GM19468 (cell line): ENCODE data around the gene TMEM52.

Source experiments
- ATAC-seq: cut with Tn5 transposase; IDR thresholded peaks from one replicate; pipeline ENCODE4 v1.9.1; 2021; ENCODE audit warnings: mild to moderate bottlenecking, moderate library complexity, moderate number of reproducible peaks; ENCODE audit not compliant: unreplicated experiment; ENCODE audit errors: extremely low read depth

The TMEM52 gene

GRCh38 chr1:1918901-1919303 is at the start of gene TMEM52:
TSS of gene TMEM52 (minus strand) at chr1:1919279. CDS start at chr1:1919265, 14 bp downstream.
- ATAC-seq: no peak

GRCh38 chr1:1967879-1968278 is 48.8 kb upstream of the TMEM52 start:
- ATAC-seq: no peak

GRCh38 chr1:1967151-1967550 is 48.1 kb upstream of the TMEM52 start:
- ATAC-seq: no peak

- ATAC-seq: no peak
Measured at GRCh38 chr1:1966071-1966740, 47.1 kb upstream of the TMEM52 start.

- ATAC-seq: no peak
Measured at GRCh38 chr1:1965546-1965945, 46.5 kb upstream of the TMEM52 start.

GRCh38 chr1:1964811-1965210 is 45.7 kb upstream of the TMEM52 start:
- no peak for ATAC-seq

GRCh38 chr1:1963570-1963969 is 44.5 kb upstream of the TMEM52 start:
- ATAC-seq: no peak

- no peak for ATAC-seq
Measured at GRCh38 chr1:1962752-1963151, 43.7 kb upstream of the TMEM52 start.

- ATAC-seq: no peak
Measured at GRCh38 chr1:1960480-1961196, 41.6 kb upstream of the TMEM52 start.

GRCh38 chr1:1959840-1960479 is 40.9 kb upstream of the TMEM52 start:
- no peak for ATAC-seq

GRCh38 chr1:1959459-1959839 is 40.4 kb upstream of the TMEM52 start:
- no peak for ATAC-seq

- ATAC-seq: no peak
Measured at GRCh38 chr1:1958071-1958541, 39.0 kb upstream of the TMEM52 start.

- no peak for ATAC-seq
Measured at GRCh38 chr1:1957533-1957961, 38.5 kb upstream of the TMEM52 start.

- ATAC-seq: no peak
Measured at GRCh38 chr1:1956586-1957532, 37.8 kb upstream of the TMEM52 start.

- no peak for ATAC-seq
Measured at GRCh38 chr1:1956101-1956500, 37.0 kb upstream of the TMEM52 start.

GRCh38 chr1:1955621-1956094 is 36.6 kb upstream of the TMEM52 start:
- no peak for ATAC-seq

- no peak for ATAC-seq
Measured at GRCh38 chr1:1954831-1955441, 35.9 kb upstream of the TMEM52 start.

GRCh38 chr1:1954015-1954414 is 34.9 kb upstream of the TMEM52 start:
- ATAC-seq: no peak

GRCh38 chr1:1950940-1951339 is 31.9 kb upstream of the TMEM52 start:
- no peak for ATAC-seq

- no peak for ATAC-seq
Measured at GRCh38 chr1:1948783-1949182, 29.7 kb upstream of the TMEM52 start.
